IMR-90 (cell line): ENCODE results near the gene KAT2A. TPM values are rescaled to one million over a fixed set of nuclear protein-coding genes. Genes with fewer than 3 reads are reported as not detected.

ENCODE experiments used
- ATAC-seq: fragments of 200-7000 bp; cut with Tn5 transposase; 2 replicates; pipeline ENCODE4 v1.9.1; 2020; ENCODE audit warnings: low read depth, mild to moderate bottlenecking, moderate library complexity
- BruUV-seq: library from RNA; stranded (reverse); fragments of 400-500 nt; replicated peaks from 2 replicates; lab custom pipeline; 2021; lab: Mats Ljungman, UMichigan
- CTCF ChIA-PET: fragments of 300-600 bp; formaldehyde crosslinking; extraction: SDS; loops from one replicate; lab custom pipeline; 2021; ENCODE audit warnings: antibody characterized with exemption; lab: Yijun Ruan, JAX
- POLR2A ChIA-PET: fragments of 300-600 bp; sonication (Branson Sonifier 250); formaldehyde crosslinking; loops from one replicate; lab custom pipeline; 2022; ENCODE audit warnings: antibody characterized with exemption; ENCODE audit not compliant: unreplicated experiment; lab: Charles Lee
- DNase-seq: peaks from one replicate; pipeline ENCODE4 v3.0.0; 2013
- H2AFZ ChIP-seq: replicated peaks from 2 replicates; pipeline ENCODE3; 2013; ENCODE audit warnings: low read length, mild to moderate bottlenecking; ENCODE audit not compliant: poor library complexity
- H2AK5ac ChIP-seq: 2 replicates; pipeline ENCODE4 v1.6.1; 2013; ENCODE audit warnings: low read depth, low read length, inconsistent platforms
- H2AK9ac ChIP-seq: replicated peaks from 2 replicates; pipeline ENCODE3; 2013; ENCODE audit warnings: mild to moderate bottlenecking, low read depth, low read length, moderate library complexity; ENCODE audit not compliant: poor library complexity
- H2BK120ac ChIP-seq: 2 replicates; pipeline ENCODE4 v1.6.1; 2013; ENCODE audit warnings: low read depth, low read length, inconsistent platforms
- H2BK15ac ChIP-seq: 3 replicates; pipeline ENCODE4 v1.6.1; 2013; ENCODE audit warnings: low read depth, low read length, inconsistent platforms
- H2BK20ac ChIP-seq: 2 replicates; pipeline ENCODE4 v1.6.1; 2013; ENCODE audit warnings: low read depth, mild to moderate bottlenecking, inconsistent platforms, low read length, moderate library complexity
- H2BK5ac ChIP-seq: 2 replicates; pipeline ENCODE4 v1.6.1; 2013; ENCODE audit warnings: mild to moderate bottlenecking, low read depth, low read length, inconsistent platforms; ENCODE audit not compliant: poor library complexity, severe bottlenecking
- H3K14ac ChIP-seq: replicated peaks from 2 replicates; pipeline ENCODE4 v1.6.1; 2013; ENCODE audit warnings: low read depth, low read length, inconsistent platforms
- H3K18ac ChIP-seq: 2 replicates; pipeline ENCODE4 v1.6.1; 2013; ENCODE audit warnings: low read depth, low read length, control low read depth
- H3K23ac ChIP-seq: 2 replicates; pipeline ENCODE4 v1.6.1; 2013; ENCODE audit warnings: low read depth, low read length, inconsistent platforms
- H3K27ac ChIP-seq: 2 replicates; pipeline ENCODE4 v1.5.1; 2013; ENCODE audit warnings: mild to moderate bottlenecking, control low read depth, low read length; ENCODE audit not compliant: insufficient read depth
- H3K27me3 ChIP-seq: 2 replicates; pipeline ENCODE4 v1.6.1; 2013; ENCODE audit warnings: low read length; ENCODE audit not compliant: control insufficient read depth, insufficient read depth
- H3K36me3 ChIP-seq: 2 replicates; pipeline ENCODE4 v1.6.1; 2013; ENCODE audit warnings: low read length, mixed read lengths; ENCODE audit not compliant: control insufficient read depth, insufficient read depth
- H3K4ac ChIP-seq: 2 replicates; pipeline ENCODE4 v1.6.1; 2013; ENCODE audit warnings: low read depth, low read length, inconsistent platforms
- H3K4me1 ChIP-seq: 2 replicates; pipeline ENCODE4 v1.6.1; 2013; ENCODE audit warnings: low read length, mixed read lengths; ENCODE audit not compliant: control insufficient read depth, insufficient read depth
- H3K4me2 ChIP-seq: 2 replicates; pipeline ENCODE4 v1.6.1; 2013; ENCODE audit warnings: low read depth, mild to moderate bottlenecking, control low read depth, low read length, moderate library complexity
- H3K4me3 ChIP-seq: 2 replicates; pipeline ENCODE4 v1.5.1; 2013; ENCODE audit warnings: low read depth, mild to moderate bottlenecking, control low read depth, low read length, moderate library complexity; ENCODE audit not compliant: insufficient read depth
- H3K56ac ChIP-seq: 2 replicates; pipeline ENCODE4 v1.6.1; 2013; ENCODE audit warnings: low read length, inconsistent platforms; ENCODE audit not compliant: insufficient read depth; ENCODE audit errors: extremely low read depth
- H3K79me1 ChIP-seq, 2 experiments: 2 replicates each; pipeline ENCODE4 v1.6.1; 2013; ENCODE audit warnings: low read length in 2 of 2, inconsistent platforms in 1 of 2, low read depth in 1 of 2
- H3K9ac ChIP-seq: 2 replicates; pipeline ENCODE4 v1.6.1; 2013; ENCODE audit warnings: low read depth, low read length, control low read depth
- H3K9me1 ChIP-seq: 2 replicates; pipeline ENCODE4 v1.6.1; 2013; ENCODE audit warnings: low read length, inconsistent platforms; ENCODE audit not compliant: insufficient read depth
- H3K9me3 ChIP-seq: 2 replicates; pipeline ENCODE4 v1.6.1; 2013; ENCODE audit warnings: low read length; ENCODE audit not compliant: control insufficient read depth, insufficient read depth
- H4K20me1 ChIP-seq: 2 replicates; pipeline ENCODE4 v1.6.1; 2013; ENCODE audit warnings: low read length, inconsistent platforms; ENCODE audit not compliant: insufficient read depth
- H4K5ac ChIP-seq: 2 replicates; pipeline ENCODE4 v1.6.1; 2013; ENCODE audit warnings: mild to moderate bottlenecking, low read depth, low read length, control low read depth
- H4K8ac ChIP-seq, 2 experiments: 2 replicates each; pipeline ENCODE4 v1.6.1; 2013; ENCODE audit warnings: low read depth in 2 of 2, low read length in 2 of 2, control low read depth in 1 of 2, inconsistent platforms in 1 of 2
- H4K91ac ChIP-seq: 2 replicates; pipeline ENCODE4 v1.6.1; 2013; ENCODE audit warnings: low read depth, low read length, inconsistent platforms; ENCODE audit not compliant: insufficient read depth
- BHLHE40 ChIP-seq: fragments of 150-350 bp; IDR thresholded peaks from 2 replicates; pipeline ENCODE4 v1.6.1; 2016; ENCODE audit warnings: mild to moderate bottlenecking, low read depth, low read length
- CEBPB ChIP-seq: IDR thresholded peaks from 2 replicates; pipeline ENCODE4 v1.6.1; 2012; ENCODE audit warnings: low read depth, low read length, improper control_type of control experiment
- CHD1 ChIP-seq: IDR thresholded peaks from 2 replicates; pipeline ENCODE4 v1.6.1; 2012; ENCODE audit warnings: low read depth, low read length, improper control_type of control experiment
- CTCF ChIP-seq: conservative IDR thresholded peaks from 2 replicates; pipeline ENCODE4 v1.5.1; 2012; ENCODE audit warnings: mild to moderate bottlenecking, low read depth, low read length, improper control_type of control experiment
- ELK1 ChIP-seq: fragments of 150-350 bp; IDR thresholded peaks from 2 replicates; pipeline ENCODE4 v1.6.1; 2016; ENCODE audit warnings: low read depth, mild to moderate bottlenecking, low read length, moderate library complexity, borderline replicate concordance
- FOS ChIP-seq: fragments of 150-350 bp; IDR thresholded peaks from 2 replicates; pipeline ENCODE4 v1.6.1; 2016; ENCODE audit warnings: low read depth, low read length
- MAFK ChIP-seq: IDR thresholded peaks from 2 replicates; pipeline ENCODE4 v1.6.1; 2012; ENCODE audit warnings: low read depth, low read length, improper control_type of control experiment
- MAZ ChIP-seq: IDR thresholded peaks from 2 replicates; pipeline ENCODE4 v1.6.1; 2012; ENCODE audit warnings: low read depth, mild to moderate bottlenecking, low read length, improper control_type of control experiment, moderate library complexity, borderline replicate concordance
- MXI1 ChIP-seq: IDR thresholded peaks from 2 replicates; pipeline ENCODE4 v1.6.1; 2012; ENCODE audit warnings: low read depth, mild to moderate bottlenecking, low read length, moderate library complexity, borderline replicate concordance
- NFE2L2 ChIP-seq: fragments of 150-350 bp; IDR thresholded peaks from 2 replicates; pipeline ENCODE4 v1.6.1; 2016; ENCODE audit warnings: low read depth, mild to moderate bottlenecking, low read length
- POLR2A ChIP-seq: IDR thresholded peaks from 2 replicates; pipeline ENCODE4 v1.6.1; 2012; ENCODE audit warnings: mild to moderate bottlenecking, low read depth, low read length
- RAD21 ChIP-seq: IDR thresholded peaks from 2 replicates; pipeline ENCODE4 v1.6.1; 2012; ENCODE audit warnings: low read length, improper control_type of control experiment
- RCOR1 ChIP-seq: IDR thresholded peaks from 2 replicates; pipeline ENCODE4 v1.6.1; 2012; ENCODE audit warnings: mild to moderate bottlenecking, low read length, improper control_type of control experiment; ENCODE audit not compliant: insufficient replicate concordance
- RFX5 ChIP-seq: IDR thresholded peaks from 2 replicates; pipeline ENCODE4 v1.8.0; 2012; ENCODE audit warnings: low read depth, mild to moderate bottlenecking, low read length, moderate library complexity
- SMC3 ChIP-seq: fragments of 150-350 bp; IDR thresholded peaks from 2 replicates; pipeline ENCODE4 v1.6.1; 2016; ENCODE audit warnings: low read depth, mild to moderate bottlenecking, antibody characterized with exemption, low read length, moderate library complexity
- WGBS, 2 experiments: methylation state at CpG; one replicate each; pipeline versions ENCODE4 v1.1.5 to v1.1.7; 2013; ENCODE audit warnings: missing lambda C conversion rate in 2 of 2; ENCODE audit not compliant: insufficient read length in 1 of 2; ENCODE audit errors: extremely low coverage in 2 of 2; 5-methylcytosine and 5-hydroxymethylcytosine counted together
- dilution Hi-C: fragments of 300-500 bp; cut with HindIII; formaldehyde crosslinking; loops from one replicate; pipeline ENCODE4 v1.14.3; 2018; ENCODE audit warnings: low sequenced_read_pairs; ENCODE audit not compliant: unreplicated experiment
- in situ Hi-C: fragments of 300-500 bp; cut with MboI; formaldehyde crosslinking; loops from 3 replicates; pipeline ENCODE4 v1.14.3; 2019; ENCODE audit warnings: low sequenced_read_pairs, inconsistent platforms, mixed read lengths
- intact Hi-C: fragments of 100-400 bp; cut with micrococcal nuclease; formaldehyde crosslinking; loops from 2 replicates; pipeline ENCODE4 v1.10.0; 2022
- polyA plus RNA-seq, 3 experiments: library from polyadenylated mRNA; depleted of rRNA; stranded (reverse); fragments of >200 nt; gene quantifications; 2 replicates each; pipeline ENCODE4 v1.2.3, GENCODE V29; 2012; ENCODE audit warnings: low replicate concordance in 1 of 3
- total RNA-seq: library from RNA; depleted of rRNA; stranded (reverse); fragments of >200 nt; gene quantifications from 2 replicates; pipeline ENCODE4 v1.2.3, GENCODE V29; 2012
- TF ChIP-seq, protein P1 (sequence below): fragments of 150-350 bp; IDR thresholded peaks from 2 replicates; pipeline ENCODE4 v1.6.1; 2017; ENCODE audit warnings: mild to moderate bottlenecking, antibody characterized with exemption, low read length, low read depth

KAT2A gene
- total and polyA plus RNA-seq, 2 of the 4 experiments (the other 2 are of a cell fraction), result 6.3 to 28.2 TPM

- DNase-seq (no peak), ATAC-seq (no peak)
- in situ Hi-C loops (no loop called here), intact Hi-C loops (no loop called here), dilution Hi-C loops (no loop called here)
- H2BK20ac ChIP-seq, result no peak overlapping the region
- no peak overlapping the region; the same call in 1 of the 2 replicates for H3K23ac ChIP-seq
- ChIA-PET POLR2A (no interaction called here), CTCF (no interaction called here)
- no peak overlapping the region for H3K14ac ChIP-seq
- H2BK5ac ChIP-seq, result no peak overlapping the region
- peaks cover 47% of the 10 kb centered on the region for H3K27me3 ChIP-seq
- H2BK15ac ChIP-seq, result no peak overlapping the region
- WGBS, 2 experiments, result no CpG with 5 or more reads among the region's 2 CpGs
- no peaks in the 10 kb centered on the region for H3K9me1 ChIP-seq
- no peak overlapping the region for H2AK9ac ChIP-seq
- no peaks in the 10 kb centered on the region for H3K79me1 ChIP-seq
- no TSS peak for BruUV-seq
- H2BK120ac ChIP-seq, result no peak overlapping the region
- no peak overlapping the region for H2AFZ ChIP-seq
- H3K4me1 ChIP-seq, result no peaks in the 10 kb centered on the region
- H4K20me1 ChIP-seq, result no peaks in the 10 kb centered on the region
- no peak overlapping the region for H3K9ac ChIP-seq
- TF ChIP-seq ELK1 (no peak), BHLHE40 (no peak), CHD1 (no peak), MAZ (no peak), FOS (no peak), SMC3 (no peak), MXI1 (no peak), CEBPB (no peak), NFE2L2 (no peak), MAFK (no peak), CTCF (no peak), RFX5 (no peak), RAD21 (no peak), POLR2A (no peak), RCOR1 (no peak)
- TF ChIP-seq, protein P1, sequence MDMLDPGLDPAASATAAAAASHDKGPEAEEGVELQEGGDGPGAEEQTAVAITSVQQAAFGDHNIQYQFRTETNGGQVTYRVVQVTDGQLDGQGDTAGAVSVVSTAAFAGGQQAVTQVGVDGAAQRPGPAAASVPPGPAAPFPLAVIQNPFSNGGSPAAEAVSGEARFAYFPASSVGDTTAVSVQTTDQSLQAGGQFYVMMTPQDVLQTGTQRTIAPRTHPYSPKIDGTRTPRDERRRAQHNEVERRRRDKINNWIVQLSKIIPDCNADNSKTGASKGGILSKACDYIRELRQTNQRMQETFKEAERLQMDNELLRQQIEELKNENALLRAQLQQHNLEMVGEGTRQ, result no peak
- H3K36me3 ChIP-seq, result no peaks in the 10 kb centered on the region
- H4K5ac ChIP-seq, result no peak overlapping the region
- H3K27ac ChIP-seq, result no peak overlapping the region
- no peak overlapping the region for H4K8ac ChIP-seq
- H3K18ac ChIP-seq, result no peak overlapping the region
- H3K9me3 ChIP-seq, result no peaks in the 10 kb centered on the region
- no peak overlapping the region for H3K4ac ChIP-seq
- no peak overlapping the region for H4K91ac ChIP-seq
- no peak overlapping the region for H2AK5ac ChIP-seq
- no peak overlapping the region for H3K4me2 ChIP-seq
- no peak overlapping the region for H3K56ac ChIP-seq
- no peak overlapping the region for H3K4me3 ChIP-seq
Observed at GRCh38 chr17:42079541-42079940, 41.6 kb downstream of the KAT2A start.
